Coronary artery (tissue), 2 donors: ENCODE results near the gene TSC1.

Experiments
- DNase-seq: peaks from one replicate; pipeline ENCODE4 v3.0.0-alpha.2; 2017; ENCODE audit warnings: low spot score
- H3K27ac ChIP-seq, 2 donors: fragments of 200-600 bp; sonication (generic); one replicate each; pipeline ENCODE4 v1.5.1; 2016 to 2019
- H3K4me3 ChIP-seq: fragments of 200-600 bp; sonication (generic); 2 replicates; pipeline ENCODE4 v1.5.1; 2016; ENCODE audit warnings: mild to moderate bottlenecking, moderate library complexity
- TF ChIP-seq, protein P1 (sequence below): fragments of 200-600 bp; sonication (generic); IDR thresholded peaks from one replicate; pipeline ENCODE4 v1.5.1; 2019; ENCODE audit warnings: antibody characterized with exemption

TSC1 gene

DNA sequence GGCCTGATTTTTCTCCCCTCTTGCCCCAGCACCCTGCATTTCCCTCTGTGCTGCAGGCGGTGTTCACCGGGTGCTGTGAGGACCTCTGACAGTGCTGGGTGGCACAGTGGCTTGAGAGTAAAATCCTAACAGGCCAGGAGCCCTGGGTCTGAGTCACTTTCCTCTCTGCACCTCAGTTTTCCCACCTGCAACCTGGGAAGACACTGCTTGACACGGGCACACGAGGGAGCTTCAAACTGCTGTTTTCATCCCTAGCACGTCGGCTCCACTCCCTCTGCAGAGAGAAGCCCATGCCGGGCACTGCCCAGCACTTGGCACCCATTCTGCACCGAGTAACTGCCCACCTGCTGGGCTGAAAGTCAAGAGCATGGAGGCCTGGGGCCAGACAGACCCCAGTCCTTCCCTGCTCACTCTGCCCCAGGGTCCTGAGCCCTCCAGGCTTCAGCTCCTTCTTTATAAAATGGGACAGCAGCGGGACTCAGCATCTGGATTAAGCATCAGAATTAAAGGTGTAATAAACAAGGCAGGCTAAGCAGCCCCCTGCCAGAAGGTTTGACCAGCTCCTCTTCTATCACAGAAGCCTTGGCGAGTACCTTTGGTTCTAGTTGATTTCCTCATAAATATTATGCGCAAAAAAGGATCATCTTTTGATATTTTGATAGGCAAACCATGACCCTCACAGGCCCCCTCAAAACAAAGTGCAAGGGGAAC lies 39.2 kb upstream of the TSC1 start:
- no peak for DNase-seq
- TF ChIP-seq, protein P1, sequence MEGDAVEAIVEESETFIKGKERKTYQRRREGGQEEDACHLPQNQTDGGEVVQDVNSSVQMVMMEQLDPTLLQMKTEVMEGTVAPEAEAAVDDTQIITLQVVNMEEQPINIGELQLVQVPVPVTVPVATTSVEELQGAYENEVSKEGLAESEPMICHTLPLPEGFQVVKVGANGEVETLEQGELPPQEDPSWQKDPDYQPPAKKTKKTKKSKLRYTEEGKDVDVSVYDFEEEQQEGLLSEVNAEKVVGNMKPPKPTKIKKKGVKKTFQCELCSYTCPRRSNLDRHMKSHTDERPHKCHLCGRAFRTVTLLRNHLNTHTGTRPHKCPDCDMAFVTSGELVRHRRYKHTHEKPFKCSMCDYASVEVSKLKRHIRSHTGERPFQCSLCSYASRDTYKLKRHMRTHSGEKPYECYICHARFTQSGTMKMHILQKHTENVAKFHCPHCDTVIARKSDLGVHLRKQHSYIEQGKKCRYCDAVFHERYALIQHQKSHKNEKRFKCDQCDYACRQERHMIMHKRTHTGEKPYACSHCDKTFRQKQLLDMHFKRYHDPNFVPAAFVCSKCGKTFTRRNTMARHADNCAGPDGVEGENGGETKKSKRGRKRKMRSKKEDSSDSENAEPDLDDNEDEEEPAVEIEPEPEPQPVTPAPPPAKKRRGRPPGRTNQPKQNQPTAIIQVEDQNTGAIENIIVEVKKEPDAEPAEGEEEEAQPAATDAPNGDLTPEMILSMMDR = no peak
- Histone ChIP-seq H3K27ac (no peak overlapping the region), H3K4me3 (no peak overlapping the region)

GRCh38 chr9:132982458-132982857 lies 38.0 kb upstream of the TSC1 start:
- TF ChIP-seq, protein P1 = no peak
- Histone ChIP-seq H3K4me3 (no peak overlapping the region), H3K27ac (no peak overlapping the region)
- DNase-seq = no peak

GRCh38 chr9:132980157-132980556 lies 35.7 kb upstream of the TSC1 start:
- no peak overlapping the region for H3K4me3 ChIP-seq
- no peak for DNase-seq
- TF ChIP-seq, protein P1 = no peak
- H3K27ac ChIP-seq = no peak overlapping the region

DNA sequence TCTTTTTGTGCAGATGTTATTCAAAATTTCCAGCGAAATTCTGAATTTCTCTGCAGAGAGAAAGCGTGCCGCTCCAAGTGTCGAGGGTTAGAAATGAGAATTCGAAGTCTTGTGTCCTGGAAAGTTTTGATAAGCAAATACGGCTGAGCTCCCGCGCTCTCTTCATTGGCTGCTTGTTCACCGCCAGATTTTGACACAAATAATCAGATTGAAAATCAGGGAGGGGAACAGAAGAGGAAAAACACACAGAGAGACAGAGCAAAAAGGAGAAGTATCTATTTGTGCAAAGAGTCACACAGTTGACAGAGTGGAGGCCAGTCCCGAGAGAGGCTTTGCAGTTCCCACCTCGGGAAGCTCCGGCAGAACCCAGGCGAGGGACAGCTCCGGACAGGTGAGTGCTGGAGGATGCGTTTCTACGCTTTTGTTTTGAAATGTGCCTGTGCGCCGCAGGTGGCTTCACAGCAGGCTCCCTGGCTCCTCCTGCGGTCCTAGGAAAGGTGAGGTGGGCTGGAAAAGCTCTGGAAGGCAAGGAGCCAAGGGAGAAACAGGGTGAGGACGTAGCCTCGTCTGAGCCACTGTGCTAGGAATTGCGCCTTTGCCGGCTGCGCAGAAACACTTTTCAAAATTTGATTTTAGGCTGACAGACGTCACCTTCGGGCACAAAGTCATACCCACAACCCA lies 34.2 kb upstream of the TSC1 start, which contains the start of gene GFI1B:
GFI1B (plus strand) TSS at position 244 of the 681 bp plus-strand sequence. CDS start 7,985 bp downstream, outside the sequence.
- Histone ChIP-seq H3K27ac (no peak within 1 kb of the TSS), H3K4me3 (no peak within 1 kb of the TSS)
- TF ChIP-seq, protein P1 = no peak
- DNase-seq = no peak

- DNase-seq = no peak
- no peak overlapping the region for H3K4me3 ChIP-seq
- no peak overlapping the region for H3K27ac ChIP-seq
- TF ChIP-seq, protein P1 = no peak
These were observed 33.7 kb upstream of the TSC1 start for GRCh38 chr9:132978112-132978450.

GRCh38 chr9:132976571-132976970 lies 32.2 kb upstream of the TSC1 start:
- DNase-seq = no peak
- TF ChIP-seq, protein P1 = no peak
- Histone ChIP-seq H3K4me3 (no peak overlapping the region), H3K27ac (no peak overlapping the region)

GRCh38 chr9:132975961-132976360 lies 31.5 kb upstream of the TSC1 start:
- no peak overlapping the region for H3K27ac ChIP-seq
- TF ChIP-seq, protein P1 = no peak
- no peak for DNase-seq
- H3K4me3 ChIP-seq = no peak overlapping the region
